ENCODE measurements around the gene STAT5B.
"Not testable (repeated sequence)": the region's sequence is repeated elsewhere in the genome, so short reads cannot be mapped to it uniquely, and the experiment has no call there.

STAT5B gene

GRCh38 chr17:42191275-42191608 is 84.9 kb downstream of the STAT5B start:
- DNase-seq, result no peak

GRCh38 chr17:42190491-42191274 is 85.5 kb downstream of the STAT5B start:
- DNase-seq, result no peak

- no peak for DNase-seq
These were observed 86.6 kb downstream of the STAT5B start for GRCh38 chr17:42189651-42189965.

- DNase-seq, result no peak
These were observed 87.2 kb downstream of the STAT5B start for GRCh38 chr17:42188749-42189650.

- no peak for DNase-seq
These were observed 88.4 kb downstream of the STAT5B start for GRCh38 chr17:42187833-42188232.

GRCh38 chr17:42186191-42186590 is 90.0 kb downstream of the STAT5B start:
- DNase-seq, result not testable (repeated sequence)

GRCh38 chr17:42185621-42185930 is 90.6 kb downstream of the STAT5B start:
- DNase-seq, result no peak

GRCh38 chr17:42184713-42185620 is 91.2 kb downstream of the STAT5B start, which contains the start of gene HCRT:
TSS of gene HCRT (minus strand) at chr17:42185452. CDS start at chr17:42185365, 87 bp downstream.
- DNase-seq, result no peak

GRCh38 chr17:42183741-42184711 is 92.2 kb downstream of the STAT5B start:
- peak; percentile 67 for DNase-seq

GRCh38 chr17:42182927-42183734 is 93.1 kb downstream of the STAT5B start:
- DNase-seq, result peak; percentile 43

- no peak for DNase-seq
These were observed 94.4 kb downstream of the STAT5B start for GRCh38 chr17:42181851-42182207.

GRCh38 chr17:42180922-42181850 is 95.0 kb downstream of the STAT5B start, which contains the start of gene KCNH4:
TSS of gene KCNH4 (minus strand) at chr17:42181142. CDS start at chr17:42180945, 197 bp downstream.
- DNase-seq, result peak; percentile 59

- no peak for DNase-seq
These were observed 95.7 kb downstream of the STAT5B start for GRCh38 chr17:42180411-42180921.

GRCh38 chr17:42179911-42180410 is 96.2 kb downstream of the STAT5B start:
- peak; percentile 51 for DNase-seq

- no peak for DNase-seq
These were observed 96.9 kb downstream of the STAT5B start for GRCh38 chr17:42179335-42179734.

GRCh38 chr17:42178817-42179216 is 97.4 kb downstream of the STAT5B start:
- DNase-seq, result no peak

GRCh38 chr17:42177684-42178083 is 98.5 kb downstream of the STAT5B start:
- no peak for DNase-seq

GRCh38 chr17:42174126-42174783 is 101.9 kb downstream of the STAT5B start:
- DNase-seq, result no peak

GRCh38 chr17:42171831-42172230 is 104.4 kb downstream of the STAT5B start:
- no peak for DNase-seq

Data from fibroblast of skin of right biceps (primary cell).